HG02938 (cell line): ENCODE measurements around the gene PTPN21.

Source experiments
- ATAC-seq: cut with Tn5 transposase; IDR thresholded peaks from one replicate; pipeline ENCODE4 v1.9.1; 2021; ENCODE audit warnings: mild to moderate bottlenecking, moderate library complexity; ENCODE audit not compliant: unreplicated experiment

Gene PTPN21

DNA sequence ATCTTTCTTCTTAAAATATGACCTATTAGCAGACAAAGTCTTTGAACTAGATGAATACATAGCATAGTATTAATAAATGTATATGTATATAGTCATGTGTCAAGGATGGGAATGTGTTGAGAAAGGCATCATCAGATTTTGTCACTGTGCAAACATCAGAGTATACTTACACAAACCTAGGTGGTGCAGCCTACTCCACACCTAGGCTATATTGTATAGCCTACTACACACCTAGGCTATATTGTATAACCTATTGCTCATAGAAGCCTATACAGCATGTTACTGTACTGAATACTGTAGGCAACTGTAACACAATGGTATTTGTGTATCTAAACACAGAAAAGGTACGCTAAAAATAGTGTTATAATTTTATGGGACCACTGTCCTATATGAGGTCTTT, 47.6 kb downstream of the PTPN21 start:
- no peak for ATAC-seq

- no peak for ATAC-seq
Measured at GRCh38 chr14:88505621-88506020, 49.2 kb downstream of the PTPN21 start.

DNA sequence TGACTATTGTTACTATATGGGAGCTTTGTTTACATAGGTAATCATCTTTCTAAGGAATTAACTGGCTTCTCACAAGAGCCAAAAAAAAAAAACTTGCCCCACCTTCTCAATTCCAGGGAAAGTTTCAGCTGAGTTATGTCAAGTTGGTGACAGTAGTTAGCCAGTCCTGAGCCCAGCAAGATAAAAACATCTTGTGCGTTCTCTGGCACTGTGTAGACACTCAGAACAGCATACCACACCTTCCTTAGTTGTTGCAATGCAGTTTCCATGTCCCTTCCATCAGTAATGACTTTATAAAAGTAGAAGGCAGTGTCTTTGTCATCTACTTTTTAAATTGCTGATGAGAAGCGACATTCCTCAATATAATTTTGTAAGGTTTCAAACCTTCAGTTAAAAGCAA, 50.2 kb downstream of the PTPN21 start:
- no peak for ATAC-seq

- no peak for ATAC-seq
Measured at GRCh38 chr14:88503754-88504406, 50.9 kb downstream of the PTPN21 start.

DNA sequence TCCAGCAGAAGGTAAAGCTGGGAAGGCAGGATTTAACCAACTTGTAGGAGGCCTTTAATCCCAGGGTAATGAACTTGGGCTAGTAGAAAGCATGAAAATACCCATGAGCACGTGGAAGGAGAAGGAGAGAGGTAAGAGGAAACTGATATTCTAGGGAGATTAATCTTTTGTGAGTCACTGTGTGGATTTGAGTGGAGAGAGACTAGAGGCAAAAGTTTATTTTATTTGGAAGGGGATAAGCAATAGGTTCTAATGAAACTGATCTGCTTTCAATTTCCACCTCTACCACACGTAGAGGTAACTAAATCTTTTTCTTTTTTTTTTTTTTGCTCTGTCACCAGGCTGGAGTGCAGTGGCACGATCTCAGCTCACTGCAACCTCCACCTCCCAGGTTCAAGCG, 52.1 kb downstream of the PTPN21 start:
- ATAC-seq, result no peak

- no peak for ATAC-seq
Measured at GRCh38 chr14:88500611-88501010, 54.2 kb downstream of the PTPN21 start.

- no peak for ATAC-seq
Measured at GRCh38 chr14:88499225-88499624, 55.6 kb downstream of the PTPN21 start.

GRCh38 chr14:88496414-88496813, 58.4 kb downstream of the PTPN21 start:
- no peak for ATAC-seq

DNA sequence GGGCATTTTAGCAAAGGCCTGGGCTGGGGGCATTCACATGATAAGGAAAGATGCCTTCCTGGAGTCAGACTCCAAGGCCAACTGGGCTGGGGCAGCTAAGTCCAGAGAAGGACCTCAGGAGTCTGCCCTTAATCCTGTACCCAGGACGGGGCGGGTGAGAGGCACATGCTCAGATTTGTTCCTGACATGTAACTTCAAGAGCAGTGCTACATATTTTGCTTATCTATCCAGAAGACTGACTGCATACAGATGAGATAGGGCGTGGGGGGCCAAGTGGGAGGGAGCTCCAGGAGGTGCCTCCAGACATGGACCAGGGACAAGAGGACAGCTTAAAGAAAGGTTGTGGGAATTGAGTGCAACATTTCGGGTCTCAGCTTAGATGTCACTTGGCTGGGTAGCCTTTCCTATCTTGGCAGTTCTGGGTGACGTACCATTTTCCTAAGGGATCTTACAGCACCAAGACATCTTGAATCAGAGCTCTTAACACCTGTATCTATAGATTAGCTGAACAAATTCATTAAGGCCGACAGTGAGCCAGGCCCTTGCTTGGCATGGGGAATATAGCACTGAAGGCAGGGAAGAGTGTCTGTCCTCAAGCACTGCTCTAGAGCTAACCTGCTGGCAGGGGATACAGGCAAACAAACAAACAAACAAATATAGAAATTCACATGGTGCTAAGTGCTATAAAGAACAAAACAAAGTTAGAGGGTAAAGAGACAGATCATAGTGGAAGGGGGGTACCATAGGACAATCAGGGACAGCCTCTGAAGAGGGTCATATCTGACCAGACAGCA, 61.2 kb downstream of the PTPN21 start:
- no peak for ATAC-seq

GRCh38 chr14:88492272-88493089, 62.3 kb downstream of the PTPN21 start:
- peak; percentile 89 for ATAC-seq

DNA sequence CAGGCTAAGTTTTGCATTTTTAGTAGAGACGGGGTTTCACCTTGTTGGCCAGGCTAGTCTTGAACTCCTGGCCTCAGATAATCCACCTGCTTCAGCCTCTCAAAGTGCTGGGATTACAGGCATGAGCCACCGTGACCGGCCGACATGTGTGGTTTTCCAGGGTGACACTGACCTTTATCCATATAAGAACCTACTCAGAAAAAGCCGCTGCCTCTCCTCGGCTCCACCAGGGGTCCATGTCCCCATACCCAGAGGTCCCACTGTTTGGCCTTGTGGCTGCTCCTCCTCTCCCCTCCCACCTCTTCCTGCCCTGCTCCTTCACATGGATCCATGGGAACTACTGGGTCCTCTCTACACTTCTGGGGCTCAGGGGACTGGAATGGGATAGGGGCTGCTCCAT, 64.6 kb downstream of the PTPN21 start:
- no peak for ATAC-seq

GRCh38 chr14:88488897-88489296, 65.9 kb downstream of the PTPN21 start:
- ATAC-seq, result no peak

- ATAC-seq, result no peak
Measured at GRCh38 chr14:88488081-88488480, 66.7 kb downstream of the PTPN21 start.

DNA sequence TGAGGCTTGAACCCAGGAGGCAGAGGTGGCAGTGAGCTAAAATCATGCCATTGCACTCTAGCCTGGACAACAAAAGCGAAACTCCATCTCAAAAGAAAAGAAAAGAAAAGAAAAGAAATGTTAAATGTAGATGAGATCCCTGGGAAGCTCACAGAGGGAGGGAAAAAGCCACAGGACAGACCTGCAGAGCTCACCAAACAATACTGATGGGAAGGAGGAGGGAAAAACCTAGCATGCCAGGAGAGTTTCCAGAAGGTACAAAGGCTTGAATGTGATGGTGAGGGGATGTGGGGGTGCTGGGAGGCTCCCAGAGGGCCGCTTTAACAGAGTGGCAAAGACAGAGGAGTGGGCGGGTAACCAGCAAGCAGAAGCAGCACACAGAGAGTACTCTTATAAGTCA, 72.3 kb downstream of the PTPN21 start:
- no peak for ATAC-seq

GRCh38 chr14:88481794-88482193, 73.0 kb downstream of the PTPN21 start:
- no peak for ATAC-seq

- ATAC-seq, result no peak
Measured at GRCh38 chr14:88481059-88481458, 73.7 kb downstream of the PTPN21 start.

DNA sequence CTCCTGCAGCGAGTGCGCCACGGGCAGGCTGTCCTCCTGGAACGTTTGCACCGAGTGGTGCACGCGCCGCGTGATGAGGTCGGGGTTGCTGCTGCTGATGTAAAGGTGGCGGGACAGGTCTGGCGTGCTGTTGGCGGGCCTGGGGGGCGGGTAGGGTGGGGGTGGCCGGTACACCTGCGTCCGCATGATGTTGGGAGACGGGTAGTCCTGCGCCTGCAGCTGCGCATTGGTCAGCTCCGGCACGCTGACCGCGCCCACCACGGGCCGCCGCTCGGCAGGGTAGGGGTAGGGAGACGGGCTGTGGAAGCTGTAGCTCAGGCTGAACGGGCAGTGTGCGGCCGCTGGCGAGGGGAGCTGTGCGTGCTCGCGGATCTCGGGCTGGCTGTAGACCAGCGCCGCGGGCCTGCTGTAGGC, 75.2 kb downstream of the PTPN21 start:
- no peak for ATAC-seq

DNA sequence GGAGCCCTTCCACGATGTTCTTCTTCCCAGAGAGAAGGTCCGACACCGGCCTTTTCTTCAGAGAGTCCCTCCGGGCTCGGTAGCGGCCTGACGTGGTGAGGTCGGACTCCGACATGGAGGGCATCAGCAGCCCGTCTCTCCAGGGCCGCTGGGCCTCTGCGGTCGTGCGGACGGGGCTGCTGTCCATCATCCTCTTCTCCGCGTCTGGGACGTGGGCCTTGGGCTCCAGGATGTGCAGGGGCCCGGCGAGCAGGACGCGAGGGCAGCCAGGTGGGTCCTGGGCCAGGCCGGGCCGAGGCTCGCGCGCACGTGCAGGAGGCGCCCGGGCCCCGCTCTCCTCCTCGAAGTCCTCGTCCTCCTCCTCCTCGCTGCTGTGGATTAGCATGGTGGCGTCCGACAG, 75.9 kb downstream of the PTPN21 start:
- no peak for ATAC-seq

- ATAC-seq, result no peak
Measured at GRCh38 chr14:88477513-88478250, 77.1 kb downstream of the PTPN21 start.

GRCh38 chr14:88476825-88477224, 78.0 kb downstream of the PTPN21 start:
- no peak for ATAC-seq

DNA sequence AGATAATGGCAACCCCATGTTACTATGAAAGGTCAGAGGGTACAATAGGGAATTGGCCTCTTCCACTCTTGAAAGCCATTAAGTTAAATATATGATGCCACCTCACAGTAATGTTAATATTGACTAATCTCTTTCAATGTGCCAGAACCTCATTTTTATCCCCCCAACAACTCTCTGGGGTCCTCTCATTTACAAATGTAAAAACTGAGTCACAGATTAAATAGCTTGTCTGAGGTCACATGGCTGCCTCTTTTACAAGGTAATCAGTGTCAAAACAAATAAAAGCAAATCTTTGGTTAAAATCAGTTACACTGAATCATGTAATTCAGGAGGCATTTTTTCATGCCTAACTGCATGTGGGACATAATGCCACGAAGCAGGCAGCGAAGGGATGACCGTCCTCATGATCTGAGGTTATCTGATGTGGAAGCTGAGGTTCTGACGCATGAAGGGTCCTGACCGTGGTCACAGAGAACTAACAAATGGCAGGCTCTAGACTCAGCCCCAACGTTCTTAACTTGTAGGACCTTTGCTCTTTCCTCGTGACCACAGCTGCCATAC, 78.5 kb downstream of the PTPN21 start:
- no peak for ATAC-seq
